HepG2 (cell line): ENCODE measurements around the gene TPD52L2. TPM values are rescaled to one million over a fixed set of nuclear protein-coding genes. Genes with fewer than 3 reads are reported as not detected.

Experiments used
- ATAC-seq: fragments of 200-7000 bp; cut with Tn5 transposase; 3 replicates; pipeline ENCODE4 v1.9.1; 2020; ENCODE audit warnings: mild to moderate bottlenecking, moderate library complexity
- BruUV-seq: library from RNA; stranded (reverse); fragments of 400-500 nt; replicated peaks from 2 replicates; lab custom pipeline; 2021; lab: Mats Ljungman, UMichigan
- CTCF ChIA-PET: fragments of 300-600 bp; formaldehyde crosslinking; extraction: SDS; loops from one replicate; lab custom pipeline; 2021; ENCODE audit warnings: low total read pairs, inconsistent platforms, low intra/inter-chr PET ratio; lab: Yijun Ruan, JAX
- POLR2A ChIA-PET: fragments of 350-600 bp; sonication (Branson Sonifier 250); formaldehyde crosslinking; loops from one replicate; lab custom pipeline; 2020; ENCODE audit warnings: antibody characterized with exemption, inconsistent platforms; lab: Yijun Ruan, JAX
- DNase-seq: peaks from one replicate; pipeline ENCODE4 v3.0.0-alpha.2; 2015; ENCODE audit warnings: low spot score
- FAIRE-seq: peaks from 3 replicates; lab custom pipeline; 2011; peaks lifted over from hg19 to GRCh38; lab: Jason Lieb, UNC
- H2AFZ ChIP-seq: one replicate; pipeline ENCODE4 v1.6.1; 2011; ENCODE audit warnings: low read length, inconsistent platforms
- H3K27ac ChIP-seq: fragments of 300-600 bp; 3 replicates; pipeline ENCODE4 v1.8.0; 2011; ENCODE audit warnings: mixed run types, mild to moderate bottlenecking, mixed read lengths, low read length, inconsistent platforms; ENCODE audit not compliant: insufficient read depth; ENCODE audit errors: extremely low read length
- H3K27me3 ChIP-seq, 2 experiments: fragments of 200-600 bp in 1 of 2; 2 replicates in 1 of 2; 3 replicates in 1 of 2; pipeline versions ENCODE4 v1.6.0 to v1.8.0; 2011; ENCODE audit warnings: low read length in 2 of 2, mild to moderate bottlenecking in 2 of 2, moderate library complexity in 2 of 2, inconsistent platforms in 1 of 2; ENCODE audit not compliant: insufficient read depth in 2 of 2, control insufficient read depth in 1 of 2
- H3K36me3 ChIP-seq, 2 experiments: fragments of 200-600 bp in 1 of 2; replicated peaks in 1 of 2; 2 replicates in 1 of 2; 3 replicates in 1 of 2; pipeline versions ENCODE4 v1.5.1 to v1.8.0; 2011; ENCODE audit warnings: low read length in 2 of 2, inconsistent platforms in 1 of 2; ENCODE audit not compliant: insufficient read depth in 2 of 2, control insufficient read depth in 1 of 2
- H3K4me1 ChIP-seq: 2 replicates; pipeline ENCODE4 v1.5.1; 2012; ENCODE audit warnings: low read length, inconsistent platforms; ENCODE audit not compliant: insufficient read depth
- H3K4me2 ChIP-seq: 2 replicates; pipeline ENCODE4 v1.6.0; 2011; ENCODE audit warnings: low read depth, low read length, inconsistent platforms
- H3K4me3 ChIP-seq, 3 experiments: fragments of 200-600 bp in 1 of 3; sonication (generic), shearing (Covaris generic) in 1 of 3; replicated peaks in 1 of 3; 2 replicates each; pipeline ENCODE4 v1.5.1; 2011 to 2016; ENCODE audit warnings: low read length in 3 of 3, inconsistent platforms in 2 of 3, low read depth in 2 of 3, mild to moderate bottlenecking in 2 of 3, control low read depth in 1 of 3, mixed read lengths in 1 of 3; ENCODE audit not compliant: insufficient read depth in 1 of 3
- H3K79me2 ChIP-seq: one replicate; pipeline ENCODE4 v1.6.1; 2011; ENCODE audit warnings: low read length, inconsistent platforms; ENCODE audit not compliant: insufficient read depth
- H3K9ac ChIP-seq: 2 replicates; pipeline ENCODE4 v1.6.0; 2011; ENCODE audit warnings: mild to moderate bottlenecking, low read depth, low read length, inconsistent platforms; ENCODE audit not compliant: insufficient read depth
- H3K9me3 ChIP-seq: 2 replicates; pipeline ENCODE4 v1.5.1; 2012; ENCODE audit warnings: mild to moderate bottlenecking, low read length
- H4K20me1 ChIP-seq: 2 replicates; pipeline ENCODE4 v1.6.0; 2011; ENCODE audit warnings: inconsistent platforms, mild to moderate bottlenecking, low read length, moderate library complexity; ENCODE audit not compliant: insufficient read depth
- DNMT1 ChIP-seq: sonication (generic); formaldehyde crosslinking; IDR thresholded peaks from 2 replicates; pipeline ENCODE4 v1.5.1; 2020; ENCODE audit warnings: mild to moderate bottlenecking, missing genetic modification reagents
- DZIP1 ChIP-seq: sonication (generic); formaldehyde crosslinking; IDR thresholded peaks from 2 replicates; pipeline ENCODE4 v1.5.0; 2020; ENCODE audit warnings: mild to moderate bottlenecking, missing genetic modification reagents
- EED ChIP-seq: sonication (generic); formaldehyde crosslinking; IDR thresholded peaks from 2 replicates; pipeline ENCODE4 v1.5.0; 2020; ENCODE audit warnings: mild to moderate bottlenecking, missing genetic modification reagents
- EZH2 ChIP-seq: conservative IDR thresholded peaks from 2 replicates; pipeline ENCODE4 v1.6.1; 2012; ENCODE audit warnings: mild to moderate bottlenecking, low read depth, low read length, moderate library complexity
- FOXM1 ChIP-seq: sonication (generic); formaldehyde crosslinking; IDR thresholded peaks from 2 replicates; pipeline ENCODE4 v1.5.0; 2020; ENCODE audit warnings: missing genetic modification reagents
- PHF21A ChIP-seq: sonication (generic); formaldehyde crosslinking; IDR thresholded peaks from 2 replicates; pipeline ENCODE4 v1.5.0; 2020; ENCODE audit warnings: mild to moderate bottlenecking, missing genetic modification reagents
- RBFOX2 ChIP-seq: fragments of 200-400 bp; formaldehyde crosslinking; IDR thresholded peaks from 2 replicates; pipeline ENCODE4 v1.6.1; 2017; ENCODE audit warnings: low read depth, mild to moderate bottlenecking, low read length
- ZNF276 ChIP-seq: sonication (generic); formaldehyde crosslinking; IDR thresholded peaks from 2 replicates; pipeline ENCODE4 v1.4.0; 2020; ENCODE audit warnings: mild to moderate bottlenecking, low read depth, missing genetic modification reagents
- ZNF282 ChIP-seq: fragments of 450-650 bp; IDR thresholded peaks from 2 replicates; pipeline ENCODE4 v1.6.1; 2018; ENCODE audit not compliant: partially characterized antibody
- ZNF687 ChIP-seq: sonication (generic); formaldehyde crosslinking; IDR thresholded peaks from 2 replicates; pipeline ENCODE4 v1.5.1; 2020; ENCODE audit warnings: mild to moderate bottlenecking, missing genetic modification reagents, moderate library complexity
- ZNF776 ChIP-seq: sonication (generic); formaldehyde crosslinking; IDR thresholded peaks from 2 replicates; pipeline ENCODE4 v1.4.0; 2020; ENCODE audit warnings: mild to moderate bottlenecking, missing genetic modification reagents
- ZUFSP ChIP-seq: sonication (generic); formaldehyde crosslinking; IDR thresholded peaks from 2 replicates; pipeline ENCODE4 v1.9.0; 2021; ENCODE audit warnings: missing genetic modification reagents, mild to moderate bottlenecking, borderline replicate concordance
- WGBS: methylation state at CpG from one replicate; pipeline ENCODE4 v1.1.6; 2017; ENCODE audit warnings: low lambda C conversion rate; 5-methylcytosine and 5-hydroxymethylcytosine counted together
- in situ Hi-C: cut with HindIII; loops from 2 replicates; pipeline ENCODE4 v1.10.0; 2017; ENCODE audit warnings: low pct_unique_long_range_greater_than_20kb; ENCODE audit not compliant: extremely low pct_ligation_motif_present
- intact Hi-C: fragments of 100-400 bp; cut with micrococcal nuclease; formaldehyde crosslinking; loops from one replicate; pipeline ENCODE4 v1.10.0; 2022; ENCODE audit not compliant: unreplicated experiment
- polyA plus RNA-seq, 8 experiments: library from polyadenylated mRNA; depleted of rRNA in 3 of 8; stranded (reverse) in 7 of 8; unstranded in 1 of 8; fragments of >200 nt; fragmentation: Illumina TruSeq in 4 of 8; extraction: Trizol in 4 of 8; gene quantifications; 2 replicates each; pipeline versions ENCODE4 v1.2.1 to v1.2.3, GENCODE V29; 2011 to 2016; ENCODE audit warnings: low read depth in 4 of 8, missing spikeins in 1 of 8, mixed read lengths in 1 of 8; ENCODE audit not compliant: insufficient read depth in 1 of 8
- total RNA-seq, 5 experiments: library from RNA; depleted of rRNA; stranded (reverse); fragments of >200 nt; fragmentation: Illumina TruSeq; extraction: Trizol; gene quantifications; 2 replicates each; pipeline ENCODE4 v1.2.3, GENCODE V29; 2016; ENCODE audit warnings: low read depth in 1 of 5

TPD52L2 gene
- total and polyA plus RNA-seq, 2 of the 13 experiments (the other 11 are each of a cell fraction or from before 2014, with no cell fraction given), result 156 to 184 TPM

GRCh38 chr20:63885264-63886053, 20.4 kb downstream of the TPD52L2 start:
- H3K79me2 ChIP-seq, result peaks cover 19% of the 10 kb centered on the region
- no peak overlapping the region for H3K4me2 ChIP-seq
- H2AFZ ChIP-seq, result no peak overlapping the region
- ATAC-seq (no peak; the same call in 1 of the 3 replicates), FAIRE-seq (no peak), DNase-seq (no peak)
- no TSS peak for BruUV-seq
- no peaks in the 10 kb centered on the region for H3K4me1 ChIP-seq
- no peak overlapping the region for H3K9ac ChIP-seq
- ChIA-PET POLR2A (interaction anchor here (0.8 to 1.6 kb wide), 2 partner anchors 9 to 20 kb away, joined by 4 to 6 read pairs; partner anchors contain the start of gene TPD52L2), CTCF (no interaction called here)
- H3K36me3 ChIP-seq, result peaks cover 70 to 84% of the 10 kb centered on the region in 2 experiments
- peaks cover 33% of the 10 kb centered on the region; the same call in 1 of the 2 replicates for H4K20me1 ChIP-seq
- WGBS, result 95% methylated on average over 26 of the region's 27 CpGs
- no peak overlapping the region for H3K4me3 ChIP-seq
- intact Hi-C loops (no loop called here), in situ Hi-C loops (no loop called here)
- no peaks in the 10 kb centered on the region for H3K9me3 ChIP-seq
- no peak overlapping the region for H3K27ac ChIP-seq
- no peaks in the 10 kb centered on the region for H3K27me3 ChIP-seq
- TF ChIP-seq ZNF282, result no peak
- TF ChIP-seq FOXM1 (CRISPR knock-in tag), result no peak
- TF ChIP-seq PHF21A (CRISPR knock-in tag), result no peak
- no peak for TF ChIP-seq ZNF276 (CRISPR knock-in tag)
- TF ChIP-seq DNMT1 (CRISPR knock-in tag), result 0 out of 2 replicates have a peak, but pooled peaks have one; percentile 37
- TF ChIP-seq DZIP1 (CRISPR knock-in tag), result 0 out of 2 replicates have a peak, but pooled peaks have one; percentile 23
- TF ChIP-seq ZNF776 (CRISPR knock-in tag), result 0 out of 2 replicates have a peak, but pooled peaks have one; percentile 23
- TF ChIP-seq EZH2, result no peak
- TF ChIP-seq ZNF687, result 0 out of 2 replicates have a peak, but pooled peaks have one; percentile 5
- TF ChIP-seq RBFOX2, result 0 out of 2 replicates have a peak, but pooled peaks have one; percentile 9
- TF ChIP-seq ZUFSP (CRISPR knock-in tag), result no peak
- 0 out of 2 replicates have a peak, but pooled peaks have one; percentile 38 for TF ChIP-seq EED (CRISPR knock-in tag)
